Skeletal muscle tissue (tissue), 5 donors: Measurements from ENCODE around the gene MAP2. TPM values are rescaled to one million over a fixed set of nuclear protein-coding genes. Genes with fewer than 3 reads are reported as not detected.

Experiments
- H3K27ac ChIP-seq: one replicate; pipeline ENCODE4 v1.7.0; 2013; ENCODE audit warnings: mild to moderate bottlenecking, low read depth, low read length, inconsistent platforms
- H3K27me3 ChIP-seq, 3 donors: one replicate each; pipeline ENCODE4 v1.7.0; 2013; ENCODE audit warnings: low read length in 3 of 3; ENCODE audit not compliant: control insufficient read depth in 3 of 3, insufficient read depth in 3 of 3
- H3K36me3 ChIP-seq, 3 donors: one replicate each; pipeline ENCODE4 v1.7.0; 2013; ENCODE audit warnings: low read length in 3 of 3; ENCODE audit not compliant: control insufficient read depth in 3 of 3, insufficient read depth in 3 of 3
- H3K4me1 ChIP-seq, 3 donors: one replicate each; pipeline ENCODE4 v1.7.0; 2013; ENCODE audit warnings: low read length in 3 of 3, mild to moderate bottlenecking in 3 of 3; ENCODE audit not compliant: control insufficient read depth in 3 of 3, insufficient read depth in 3 of 3
- H3K4me3 ChIP-seq, 3 donors: one replicate each; pipeline ENCODE4 v1.7.0; 2013; ENCODE audit warnings: low read length in 3 of 3
- H3K9ac ChIP-seq, 3 donors: one replicate each; pipeline ENCODE4 v1.7.0; 2013; ENCODE audit warnings: low read length in 3 of 3, mild to moderate bottlenecking in 3 of 3, moderate library complexity in 2 of 3, low read depth in 1 of 3
- H3K9me3 ChIP-seq, 3 donors: one replicate each; pipeline ENCODE4 v1.7.0; 2013; ENCODE audit warnings: low read length in 3 of 3; ENCODE audit not compliant: control insufficient read depth in 3 of 3
- small RNA-seq: library from RNA; depleted of rRNA; stranded (forward); fragments of <200 nt; gene quantifications from one replicate; pipeline ENCODE3, GENCODE V24; 2014
- total RNA-seq: library from RNA; depleted of rRNA; stranded (reverse); fragments of >200 nt; gene quantifications from one replicate; pipeline ENCODE4 v1.2.3, GENCODE V29; 2014
- donor health status: Osteomylitis.

MAP2 gene
- total RNA-seq, 1 donor from 2014 or later: 3.7 TPM

DNA sequence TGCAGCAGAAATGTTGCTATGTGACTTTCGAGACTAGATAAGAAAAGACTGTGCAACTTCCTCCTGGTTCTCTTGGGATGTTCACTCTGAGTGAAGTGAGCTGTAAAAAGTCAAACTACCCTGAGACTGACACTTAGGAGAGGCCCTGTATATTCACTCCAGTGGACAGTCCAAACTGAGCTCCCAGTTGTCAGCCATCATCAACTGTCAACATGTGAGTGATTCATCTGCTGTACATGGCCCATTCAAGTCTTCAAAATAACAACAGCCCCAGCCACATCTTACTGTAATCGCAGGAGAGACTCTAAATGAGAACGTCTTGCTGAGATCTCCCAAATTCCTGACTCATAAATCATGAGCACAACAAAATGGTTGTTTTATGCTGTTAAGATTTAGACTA, 339.3 kb downstream of the MAP2 start:
- H3K4me1 ChIP-seq: no peaks in the 10 kb centered on the region
- no peak overlapping the region for H3K9ac ChIP-seq
- no peaks in the 10 kb centered on the region for H3K27me3 ChIP-seq
- H3K4me3 ChIP-seq: no peak overlapping the region
- no peaks in the 10 kb centered on the region for H3K9me3 ChIP-seq
- no peaks in the 10 kb centered on the region for H3K36me3 ChIP-seq
- no peak overlapping the region for H3K27ac ChIP-seq

DNA sequence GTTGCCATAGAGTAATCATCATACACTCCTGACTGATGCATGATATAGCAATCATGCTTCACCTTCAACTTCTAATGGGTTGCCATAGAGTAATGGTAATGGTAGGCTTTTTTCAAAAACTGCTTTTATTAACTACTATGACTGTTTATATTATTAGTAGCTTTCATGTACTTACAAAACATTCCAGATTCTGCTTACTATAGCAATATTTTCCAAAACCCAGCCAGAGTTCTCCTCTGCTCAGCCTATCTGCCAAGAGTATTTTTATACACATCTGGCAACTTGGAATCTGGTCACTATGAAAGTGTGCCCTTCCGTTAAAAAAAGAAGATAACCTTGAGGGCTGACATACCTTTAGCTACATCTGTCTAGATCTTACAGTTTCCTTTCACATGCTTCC, 342.8 kb downstream of the MAP2 start:
- H3K9me3 ChIP-seq: no peaks in the 10 kb centered on the region
- H3K27ac ChIP-seq: no peak overlapping the region
- H3K9ac ChIP-seq: no peak overlapping the region
- peaks cover 0 to 10% (median 4%) of the 10 kb centered on the region in 3 donors for H3K27me3 ChIP-seq
- no peaks in the 10 kb centered on the region for H3K36me3 ChIP-seq
- H3K4me3 ChIP-seq: no peak overlapping the region
- peaks cover 0 to 5% (median 0%) of the 10 kb centered on the region in 3 donors for H3K4me1 ChIP-seq

DNA sequence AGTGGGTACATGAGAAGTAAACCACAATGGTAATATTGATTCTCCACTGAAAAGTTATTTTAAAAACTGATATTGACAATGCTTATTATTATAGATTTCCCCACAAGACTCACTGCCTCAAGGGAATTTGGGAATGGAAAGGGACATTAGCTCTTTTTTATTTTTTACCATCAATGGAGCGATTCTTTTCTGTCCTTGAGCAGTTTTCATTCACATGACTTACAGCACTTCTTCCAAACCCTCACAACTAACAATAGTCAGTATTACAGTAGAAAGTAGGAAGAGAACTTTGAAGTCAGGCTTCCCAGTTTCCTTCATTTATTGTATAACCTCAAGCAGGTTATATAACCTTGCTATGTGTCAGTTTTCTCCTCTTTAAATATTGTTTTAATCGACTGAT, 343.5 kb downstream of the MAP2 start:
- no peaks in the 10 kb centered on the region for H3K9me3 ChIP-seq
- H3K4me1 ChIP-seq: peaks cover 0 to 5% (median 0%) of the 10 kb centered on the region in 3 donors
- no peaks in the 10 kb centered on the region for H3K36me3 ChIP-seq
- H3K9ac ChIP-seq: no peak overlapping the region
- no peak overlapping the region for H3K27ac ChIP-seq
- H3K27me3 ChIP-seq: peaks cover under 1 to 10% (median 4%) of the 10 kb centered on the region in 3 donors
- no peak overlapping the region for H3K4me3 ChIP-seq

DNA sequence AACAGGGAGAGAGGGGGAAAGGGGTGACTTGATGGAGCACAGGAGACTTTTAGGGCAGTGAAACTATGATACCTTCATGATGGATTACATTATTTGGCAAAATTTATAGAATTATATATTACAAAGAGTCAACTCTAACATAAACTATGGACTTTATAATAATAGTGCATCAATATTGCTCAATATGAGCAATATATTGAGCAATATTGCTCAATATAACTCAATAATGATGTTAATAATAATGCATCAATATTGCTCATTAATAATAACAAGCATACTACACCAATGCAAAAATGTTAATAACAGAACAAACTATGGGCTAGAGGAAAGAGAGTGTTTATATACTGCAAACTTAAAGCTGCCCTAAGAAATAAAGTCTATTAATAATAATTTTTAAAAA, 344.7 kb downstream of the MAP2 start:
- H3K9me3 ChIP-seq: no peaks in the 10 kb centered on the region
- no peak overlapping the region for H3K27ac ChIP-seq
- H3K9ac ChIP-seq: no peak overlapping the region
- H3K4me1 ChIP-seq: peaks cover 0 to 5% (median 0%) of the 10 kb centered on the region in 3 donors
- H3K27me3 ChIP-seq: peaks cover 2 to 10% (median 8%) of the 10 kb centered on the region in 3 donors
- H3K4me3 ChIP-seq: no peak overlapping the region
- no peaks in the 10 kb centered on the region for H3K36me3 ChIP-seq

DNA sequence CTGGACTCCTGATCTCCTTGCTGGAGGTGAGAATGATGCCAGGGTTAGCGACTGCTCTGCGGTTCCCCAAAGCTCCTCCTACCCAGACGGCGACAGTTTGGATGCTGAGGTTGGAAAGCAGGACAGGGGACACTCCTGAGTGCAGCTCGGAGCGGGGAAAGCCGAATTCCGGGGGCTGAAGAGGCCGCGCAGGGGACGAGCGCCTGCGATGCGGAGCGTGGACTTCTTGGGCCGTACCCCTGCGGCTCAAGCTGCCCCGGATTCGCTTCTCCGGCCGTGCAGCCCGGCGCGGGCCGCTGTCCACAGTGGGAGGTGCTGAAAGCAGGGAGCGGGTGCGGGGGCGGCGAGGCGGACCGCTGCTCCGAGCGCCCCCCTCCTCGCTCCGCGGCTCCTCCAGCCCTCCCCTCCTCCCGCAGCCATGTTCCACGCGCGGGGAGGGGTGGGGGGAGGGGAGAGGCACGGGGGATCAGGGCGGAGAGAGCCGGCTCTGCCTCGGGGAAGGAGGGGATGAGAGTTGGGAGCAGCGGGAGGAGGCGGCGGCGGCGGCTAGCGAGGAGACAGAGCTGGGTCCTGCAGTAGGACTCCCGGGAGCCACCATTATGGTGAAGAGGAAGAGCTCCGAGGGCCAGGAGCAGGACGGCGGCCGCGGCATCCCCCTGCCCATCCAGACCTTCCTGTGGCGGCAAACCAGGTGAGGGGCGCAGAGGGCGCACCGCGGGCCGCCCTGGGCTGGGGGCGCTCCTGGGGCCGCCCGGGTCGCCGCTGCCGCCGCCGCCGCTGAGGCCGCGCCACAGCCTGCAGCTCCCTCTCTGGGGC, 347.8 kb downstream of the MAP2 start, which contains the start of gene UNC80:
Gene UNC80, plus strand, starts transcription at position 359 of the 816 bp plus-strand sequence. Its CDS starts 241 bp downstream, at position 600.
- Histone ChIP-seq H3K27me3 (peaks cover 4 to 10% (median 8%) of the 10 kb centered on the region in 3 donors), H3K4me1 (peaks cover 0 to 5% (median 0%) of the 10 kb centered on the region in 3 donors), H3K4me3 (peak within 1 kb of the TSS in 1 of 3 donors; percentile 35), H3K9ac (no peak within 1 kb of the TSS), H3K9me3 (no peaks in the 10 kb centered on the region), H3K27ac (no peak within 1 kb of the TSS), H3K36me3 (no peaks in the 10 kb centered on the region)

DNA sequence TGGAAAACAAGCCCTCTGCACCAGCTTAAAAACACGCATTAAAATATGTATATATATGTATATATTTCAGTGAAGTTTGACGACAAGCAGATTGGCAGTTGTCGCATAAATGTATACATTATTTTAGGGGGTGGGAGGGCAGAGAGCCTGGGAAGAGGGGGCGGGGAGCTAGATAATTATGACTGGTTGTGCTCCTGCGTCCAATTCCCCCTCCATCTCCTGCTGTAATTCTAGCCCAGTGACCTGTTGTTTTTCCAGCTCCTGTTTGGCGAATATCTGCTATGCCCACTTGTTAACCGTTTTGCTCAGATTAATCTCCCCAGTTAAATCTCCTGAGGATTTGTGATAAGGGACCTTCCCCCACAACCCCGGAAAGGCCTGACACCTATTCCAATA, 348.4 kb downstream of the MAP2 start:
- H3K9ac ChIP-seq: no peak overlapping the region
- no peak overlapping the region for H3K27ac ChIP-seq
- no peak overlapping the region for H3K4me3 ChIP-seq
- H3K4me1 ChIP-seq: peaks cover 0 to 5% (median 0%) of the 10 kb centered on the region in 3 donors
- peaks cover 6 to 10% (median 8%) of the 10 kb centered on the region in 3 donors for H3K27me3 ChIP-seq
- no peaks in the 10 kb centered on the region for H3K36me3 ChIP-seq
- no peaks in the 10 kb centered on the region for H3K9me3 ChIP-seq

DNA sequence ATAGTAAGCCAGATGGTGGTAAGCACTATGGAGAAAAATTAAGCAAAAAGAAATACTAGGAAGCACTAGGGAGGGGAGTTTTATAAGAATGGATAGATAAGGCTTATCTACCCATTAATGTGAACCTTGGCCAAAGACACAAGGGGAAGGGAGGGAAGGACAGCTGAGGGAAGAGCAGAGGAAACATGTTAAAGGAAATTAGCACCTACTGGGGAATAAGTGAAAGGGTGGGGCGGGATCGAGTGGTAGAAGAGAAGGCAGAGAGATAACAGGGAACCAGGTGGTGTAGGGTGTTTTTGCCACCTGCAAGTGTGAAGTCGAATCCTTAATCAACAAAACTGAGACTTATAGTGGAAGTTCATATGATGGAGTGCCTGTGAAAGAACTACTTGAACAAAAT, 349.5 kb downstream of the MAP2 start:
- H3K9me3 ChIP-seq: no peaks in the 10 kb centered on the region
- no peaks in the 10 kb centered on the region for H3K36me3 ChIP-seq
- peaks cover 0 to 5% (median 0%) of the 10 kb centered on the region in 3 donors for H3K4me1 ChIP-seq
- H3K27me3 ChIP-seq: peaks cover 6 to 10% (median 8%) of the 10 kb centered on the region in 3 donors
- no peak overlapping the region for H3K4me3 ChIP-seq
- no peak overlapping the region for H3K9ac ChIP-seq
- no peak overlapping the region for H3K27ac ChIP-seq

Small RNA genes within 50 kb of the gene (small RNA-seq; reads per million reads assigned to genes)
- not detected for gene RNA5SP118
